ENCODE measurements around the gene NFX1. TPM values are rescaled to one million over a fixed set of nuclear protein-coding genes. Genes with fewer than 3 reads are reported as not detected.
A peak's percentile ranks its signal among the peaks of the same experiment; 100 is the strongest.

The NFX1 gene
- total RNA-seq, 1 experiment from 2014 or later = 32.6 TPM

DNA sequence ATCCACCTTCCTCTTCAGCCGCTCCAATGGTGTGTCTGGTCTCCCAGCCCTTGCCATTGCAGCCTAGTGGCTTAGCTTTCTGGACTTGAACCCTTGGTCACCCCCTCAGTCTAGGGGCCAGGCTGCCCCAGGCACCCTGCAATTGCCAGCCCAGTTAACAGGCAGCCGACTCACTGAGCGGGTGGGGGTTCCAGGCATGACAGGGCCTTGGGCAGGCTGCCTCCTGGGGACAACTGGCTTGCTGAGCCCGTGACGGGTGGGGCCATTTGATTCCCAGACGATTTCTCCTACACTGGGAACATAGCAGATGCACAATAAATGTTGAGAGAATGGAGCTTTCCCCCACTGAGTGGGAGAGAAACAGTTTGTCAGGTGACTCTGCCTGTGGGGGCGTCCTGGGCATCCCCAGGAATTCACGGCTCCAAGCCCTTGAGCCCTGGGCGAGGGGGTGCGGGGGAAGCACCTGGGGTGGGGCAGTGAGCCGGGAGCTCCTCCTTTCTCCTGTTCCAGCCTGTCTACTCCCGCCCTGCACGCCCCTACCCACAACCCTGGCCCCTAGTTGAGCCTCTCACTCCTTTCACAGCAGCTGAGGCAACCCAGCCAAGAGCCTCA lies 124.7 kb downstream of the NFX1 start:
- Histone ChIP-seq H3K27me3 (replicated peaks; ENCODE audit: control insufficient read depth, insufficient read depth, low read length) (no peaks in the 10 kb centered on the region), H3K4me1 (peaks cover 44% of the 10 kb centered on the region), H3K9me3 (no peaks in the 10 kb centered on the region), H3K4me3 (ENCODE audit: low read depth, low read length) (no peak overlapping the region), H3K36me3 (ENCODE audit: control insufficient read depth, insufficient read depth, low read length) (no peaks in the 10 kb centered on the region; the same call in 1 of the 2 replicates)
- H3K4me3 Mint-ChIP-seq (ENCODE audit: unreplicated experiment) = peak overlapping the region; percentile 45
- no TSS peak for BruUV-seq (replicated peaks)
- TF ChIP-seq, protein P1, sequence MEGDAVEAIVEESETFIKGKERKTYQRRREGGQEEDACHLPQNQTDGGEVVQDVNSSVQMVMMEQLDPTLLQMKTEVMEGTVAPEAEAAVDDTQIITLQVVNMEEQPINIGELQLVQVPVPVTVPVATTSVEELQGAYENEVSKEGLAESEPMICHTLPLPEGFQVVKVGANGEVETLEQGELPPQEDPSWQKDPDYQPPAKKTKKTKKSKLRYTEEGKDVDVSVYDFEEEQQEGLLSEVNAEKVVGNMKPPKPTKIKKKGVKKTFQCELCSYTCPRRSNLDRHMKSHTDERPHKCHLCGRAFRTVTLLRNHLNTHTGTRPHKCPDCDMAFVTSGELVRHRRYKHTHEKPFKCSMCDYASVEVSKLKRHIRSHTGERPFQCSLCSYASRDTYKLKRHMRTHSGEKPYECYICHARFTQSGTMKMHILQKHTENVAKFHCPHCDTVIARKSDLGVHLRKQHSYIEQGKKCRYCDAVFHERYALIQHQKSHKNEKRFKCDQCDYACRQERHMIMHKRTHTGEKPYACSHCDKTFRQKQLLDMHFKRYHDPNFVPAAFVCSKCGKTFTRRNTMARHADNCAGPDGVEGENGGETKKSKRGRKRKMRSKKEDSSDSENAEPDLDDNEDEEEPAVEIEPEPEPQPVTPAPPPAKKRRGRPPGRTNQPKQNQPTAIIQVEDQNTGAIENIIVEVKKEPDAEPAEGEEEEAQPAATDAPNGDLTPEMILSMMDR (IDR thresholded peaks at IDR 0.05; ENCODE audit: insufficient read depth in 1 of 2, low read depth in 1 of 2, low read length in 1 of 2, severe bottlenecking in 1 of 2, unreplicated experiment in 1 of 2) = no peak
- CTCF ChIA-PET = interaction anchor here (1.0 to 3.7 kb wide), 11 partner anchors 11 to 92 kb away, joined by 3 to 32 read pairs (median 18); partner anchors contain the start of genes AQP3 and NOL6
- H3K27me3 Mint-ChIP-seq (ENCODE audit: insufficient read depth, unreplicated experiment) = no peaks in the 10 kb centered on the region
- DNase-seq = no peak
- intact Hi-C loops (cut with micrococcal nuclease; ENCODE audit: unreplicated experiment) = loop anchor here (1.0 to 2.0 kb wide), 6 partner anchors 12 to 186 kb away; no protein-coding TSS in a partner anchor
- POLR2A ChIA-PET = interaction anchor here (1.0 to 1.3 kb wide), 3 partner anchors 10 to 59 kb away, joined by 3 to 9 read pairs (median 4); partner anchors contain the start of genes AQP3 and NOL6
- peaks cover 5% of the 10 kb centered on the region for H3K36me3 Mint-ChIP-seq (ENCODE audit: insufficient read depth, unreplicated experiment)
- peaks cover 47% of the 10 kb centered on the region for H3K4me1 Mint-ChIP-seq (ENCODE audit: low read depth, unreplicated experiment)
- peak overlapping the region; percentile 89 for H3K27ac Mint-ChIP-seq (ENCODE audit: unreplicated experiment)
- no peaks in the 10 kb centered on the region for H3K9me3 Mint-ChIP-seq (ENCODE audit: unreplicated experiment)

DNA sequence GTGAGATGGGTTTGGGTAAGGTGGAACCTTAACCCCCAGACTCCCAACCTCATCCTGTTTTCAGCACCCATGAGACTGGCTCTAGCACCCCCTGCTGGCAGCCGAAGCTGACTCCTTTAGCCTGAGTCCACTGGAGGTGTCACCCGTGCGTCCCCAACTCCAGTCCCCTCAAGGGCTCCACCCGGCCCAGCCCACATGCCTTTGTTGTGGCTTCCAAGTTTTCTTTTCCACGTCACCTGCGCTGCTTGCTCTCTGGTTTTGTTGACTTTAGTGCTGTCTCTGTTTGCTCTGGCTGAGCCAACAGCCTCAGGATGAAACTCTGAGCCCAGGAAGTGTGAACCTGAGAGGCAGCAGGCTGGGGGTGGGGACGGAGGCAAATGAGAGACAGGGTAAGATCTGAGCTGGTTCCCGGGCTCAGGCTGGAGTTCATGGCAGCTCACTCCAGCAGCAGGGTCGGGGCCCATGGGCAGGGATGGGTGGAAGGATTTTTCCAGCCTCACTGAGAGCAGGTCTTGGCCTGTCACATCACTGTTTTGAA lies 125.3 kb downstream of the NFX1 start:
- no peaks in the 10 kb centered on the region for H3K27me3 ChIP-seq (replicated peaks; ENCODE audit: control insufficient read depth, insufficient read depth, low read length)
- no TSS peak for BruUV-seq (replicated peaks)
- intact Hi-C loops (cut with micrococcal nuclease; ENCODE audit: unreplicated experiment) = loop anchor here (1.0 to 2.0 kb wide), 6 partner anchors 12 to 186 kb away; no protein-coding TSS in a partner anchor
- CTCF ChIA-PET = interaction anchor here (0.5 to 3.7 kb wide), 18 partner anchors 11 to 1025 kb away, joined by 3 to 32 read pairs (median 4); partner anchors contain the start of genes ANKRD18B, AQP3 and NOL6
- H3K4me1 ChIP-seq = peaks cover 44% of the 10 kb centered on the region
- H3K9me3 ChIP-seq = no peaks in the 10 kb centered on the region
- Mint-ChIP-seq H3K27me3 (ENCODE audit: insufficient read depth, unreplicated experiment) (no peaks in the 10 kb centered on the region), H3K4me3 (ENCODE audit: unreplicated experiment) (peak overlapping the region; percentile 45), H3K27ac (ENCODE audit: unreplicated experiment) (peak overlapping the region; percentile 89), H3K4me1 (ENCODE audit: low read depth, unreplicated experiment) (peaks cover 51% of the 10 kb centered on the region), H3K36me3 (ENCODE audit: insufficient read depth, unreplicated experiment) (peaks cover 5% of the 10 kb centered on the region), H3K9me3 (ENCODE audit: unreplicated experiment) (no peaks in the 10 kb centered on the region)
- TF ChIP-seq, protein P1 (IDR thresholded peaks at IDR 0.05; ENCODE audit: insufficient read depth in 1 of 2, low read depth in 1 of 2, low read length in 1 of 2, severe bottlenecking in 1 of 2, unreplicated experiment in 1 of 2) = peak; percentile 75 to 91
- H3K36me3 ChIP-seq (ENCODE audit: control insufficient read depth, insufficient read depth, low read length) = no peaks in the 10 kb centered on the region; the same call in 1 of the 2 replicates
- peak; percentile 96 to 98 for DNase-seq
- H3K4me3 ChIP-seq (ENCODE audit: low read depth, low read length) = no peak overlapping the region
- POLR2A ChIA-PET = interaction anchor here (0.6 to 1.3 kb wide), 4 partner anchors 11 to 248 kb away, joined by 3 to 9 read pairs (median 4); partner anchors contain the start of genes AQP3, B4GALT1 and NOL6

DNA sequence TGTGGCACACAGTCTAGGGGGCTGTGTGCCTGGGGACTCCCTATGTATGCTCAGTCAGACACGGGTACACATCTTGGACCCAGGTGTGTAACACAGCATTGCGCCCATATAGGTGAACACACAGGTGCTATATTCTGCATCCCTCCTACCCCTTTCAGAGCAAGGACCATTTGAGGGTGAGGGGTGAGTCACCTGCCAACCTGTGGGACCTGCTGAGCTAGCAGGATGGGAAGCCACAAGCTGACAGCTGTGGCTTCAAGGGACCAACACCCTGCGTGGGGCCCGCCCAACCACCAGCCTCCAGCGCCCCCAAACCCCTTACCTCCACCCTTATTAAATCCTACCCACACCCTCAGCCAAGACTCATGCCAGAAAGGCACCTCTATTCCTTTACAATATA lies 126.7 kb downstream of the NFX1 start:
- Mint-ChIP-seq H3K27me3 (ENCODE audit: insufficient read depth, unreplicated experiment) (no peaks in the 10 kb centered on the region), H3K4me3 (ENCODE audit: unreplicated experiment) (no peak overlapping the region), H3K9me3 (ENCODE audit: unreplicated experiment) (no peaks in the 10 kb centered on the region), H3K4me1 (ENCODE audit: low read depth, unreplicated experiment) (peaks cover 51% of the 10 kb centered on the region), H3K27ac (ENCODE audit: unreplicated experiment) (peak overlapping the region; percentile 89), H3K36me3 (ENCODE audit: insufficient read depth, unreplicated experiment) (peaks cover 5% of the 10 kb centered on the region)
- no peaks in the 10 kb centered on the region; the same call in 1 of the 2 replicates for H3K36me3 ChIP-seq (ENCODE audit: control insufficient read depth, insufficient read depth, low read length)
- POLR2A ChIA-PET = interaction anchor here (0.7 kb wide), 1 partner anchor 30 kb away, joined by 4 read pairs; the partner anchor contains the start of gene AQP3
- H3K9me3 ChIP-seq = no peaks in the 10 kb centered on the region
- H3K27me3 ChIP-seq (replicated peaks; ENCODE audit: control insufficient read depth, insufficient read depth, low read length) = no peaks in the 10 kb centered on the region
- no peak overlapping the region for H3K4me3 ChIP-seq (ENCODE audit: low read depth, low read length)
- CTCF ChIA-PET = interaction anchor here (1.9 to 3.7 kb wide), 5 partner anchors 13 to 50 kb away, joined by 20 to 32 read pairs (median 25); partner anchors contain the start of gene AQP3
- TF ChIP-seq, protein P1 (IDR thresholded peaks at IDR 0.05; ENCODE audit: insufficient read depth in 1 of 2, low read depth in 1 of 2, low read length in 1 of 2, severe bottlenecking in 1 of 2, unreplicated experiment in 1 of 2) = no peak
- BruUV-seq (replicated peaks) = no TSS peak
- intact Hi-C loops (cut with micrococcal nuclease; ENCODE audit: unreplicated experiment) = no loop called here
- DNase-seq = no peak
- H3K4me1 ChIP-seq = peaks cover 44% of the 10 kb centered on the region
